Neuronal stem cell (in vitro differentiated cells): ENCODE measurements around the gene VTI1A.

Experiments
- DNase-seq: peaks from one replicate; pipeline ENCODE4 v3.0.0-alpha.2; 2013; ENCODE audit warnings: low spot score
- H2AFZ ChIP-seq: one replicate; pipeline ENCODE4 v1.6.1; 2013; ENCODE audit warnings: mild to moderate bottlenecking, low read length, inconsistent platforms
- H2AK5ac ChIP-seq: 2 replicates; pipeline ENCODE4 v1.6.1; 2013; ENCODE audit warnings: low read depth, mild to moderate bottlenecking, inconsistent platforms, low read length, moderate library complexity, mixed read lengths
- H2BK120ac ChIP-seq: 2 replicates; pipeline ENCODE4 v1.6.1; 2013; ENCODE audit warnings: low read depth, mild to moderate bottlenecking, inconsistent platforms, low read length, moderate library complexity, mixed read lengths
- H2BK12ac ChIP-seq: one replicate; pipeline ENCODE4 v1.6.1; 2013; ENCODE audit warnings: low read length, inconsistent platforms
- H2BK15ac ChIP-seq: 2 replicates; pipeline ENCODE4 v1.6.1; 2013; ENCODE audit warnings: mild to moderate bottlenecking, low read length, inconsistent platforms, mixed read lengths
- H2BK5ac ChIP-seq: one replicate; pipeline ENCODE4 v1.6.1; 2013; ENCODE audit warnings: inconsistent platforms, mild to moderate bottlenecking, low read length, moderate library complexity
- H3K14ac ChIP-seq: one replicate; pipeline ENCODE4 v1.6.1; 2013; ENCODE audit warnings: low read length, inconsistent platforms
- H3K18ac ChIP-seq: 2 replicates; pipeline ENCODE4 v1.6.1; 2013; ENCODE audit warnings: low read length, inconsistent platforms
- H3K23ac ChIP-seq: 2 replicates; pipeline ENCODE4 v1.6.1; 2013; ENCODE audit warnings: low read depth, mild to moderate bottlenecking, mixed read lengths, low read length, inconsistent platforms; ENCODE audit not compliant: poor library complexity
- H3K27ac ChIP-seq: replicated peaks from 3 replicates; pipeline ENCODE4 v1.5.1; 2013; ENCODE audit warnings: low read length, inconsistent platforms
- H3K27me3 ChIP-seq, 3 experiments: 2 replicates each; pipeline ENCODE4 v1.6.1; 2013; ENCODE audit warnings: low read length in 3 of 3, mild to moderate bottlenecking in 2 of 3, inconsistent platforms in 1 of 3, low read depth in 1 of 3, mixed read lengths in 1 of 3, moderate library complexity in 1 of 3; ENCODE audit not compliant: control insufficient read depth in 3 of 3, insufficient read depth in 3 of 3
- H3K36me3 ChIP-seq, 2 donors: replicated peaks in 1 of 2; 2 replicates each; pipeline ENCODE4 v1.6.1; 2013; ENCODE audit warnings: low read length in 2 of 2; ENCODE audit not compliant: control insufficient read depth in 2 of 2, insufficient read depth in 2 of 2
- H3K4ac ChIP-seq: 2 replicates; pipeline ENCODE4 v1.6.1; 2013; ENCODE audit warnings: inconsistent platforms, mild to moderate bottlenecking, low read length, moderate library complexity
- H3K4me1 ChIP-seq, 2 donors: 1 replicate in 1 of 2; 2 replicates in 1 of 2; pipeline ENCODE4 v1.6.1; 2013; ENCODE audit warnings: low read length in 2 of 2, low read depth in 1 of 2; ENCODE audit not compliant: control insufficient read depth in 2 of 2, insufficient read depth in 1 of 2
- H3K4me2 ChIP-seq: one replicate; pipeline ENCODE4 v1.6.1; 2013; ENCODE audit warnings: mild to moderate bottlenecking, low read length, inconsistent platforms; ENCODE audit not compliant: insufficient read depth, poor library complexity, severe bottlenecking
- H3K4me3 ChIP-seq, 2 donors: 2 replicates each; pipeline ENCODE4 v1.5.1; 2013; ENCODE audit warnings: low read length in 2 of 2, mild to moderate bottlenecking in 2 of 2, inconsistent platforms in 1 of 2, moderate library complexity in 1 of 2
- H3K79me1 ChIP-seq: one replicate; pipeline ENCODE4 v1.6.1; 2013; ENCODE audit warnings: low read depth, mild to moderate bottlenecking, inconsistent platforms, low read length, moderate library complexity
- H3K9ac ChIP-seq: one replicate; pipeline ENCODE4 v1.6.1; 2013; ENCODE audit warnings: mild to moderate bottlenecking, low read depth, low read length, inconsistent platforms; ENCODE audit not compliant: poor library complexity
- H3K9me3 ChIP-seq, 2 donors: replicated peaks in 1 of 2; 2 replicates each; pipeline versions ENCODE3 to v1.6.1; 2013; ENCODE audit warnings: low read length in 2 of 2, mild to moderate bottlenecking in 2 of 2, inconsistent platforms in 1 of 2, low read depth in 1 of 2, mixed read lengths in 1 of 2, moderate library complexity in 1 of 2; ENCODE audit not compliant: control insufficient read depth in 2 of 2, insufficient read depth in 1 of 2
- H4K8ac ChIP-seq: one replicate; pipeline ENCODE4 v1.6.1; 2013; ENCODE audit warnings: low read depth, mild to moderate bottlenecking, inconsistent platforms, low read length, moderate library complexity
- H4K91ac ChIP-seq: one replicate; pipeline ENCODE4 v1.6.1; 2013; ENCODE audit warnings: low read length, low read depth, mild to moderate bottlenecking, inconsistent platforms; ENCODE audit not compliant: poor library complexity
- WGBS, 2 donors: extraction: QIAGEN DNeasy Blood & Tissue Kit; methylation state at CpG; one replicate each; pipeline ENCODE4 v1.1.7; 2013; ENCODE audit warnings: missing lambda C conversion rate in 2 of 2, mixed read lengths in 1 of 2; ENCODE audit not compliant: insufficient read length in 2 of 2, insufficient replicate concordance in 1 of 2; ENCODE audit errors: extremely low coverage in 2 of 2; 5-methylcytosine and 5-hydroxymethylcytosine counted together

Gene VTI1A

DNA sequence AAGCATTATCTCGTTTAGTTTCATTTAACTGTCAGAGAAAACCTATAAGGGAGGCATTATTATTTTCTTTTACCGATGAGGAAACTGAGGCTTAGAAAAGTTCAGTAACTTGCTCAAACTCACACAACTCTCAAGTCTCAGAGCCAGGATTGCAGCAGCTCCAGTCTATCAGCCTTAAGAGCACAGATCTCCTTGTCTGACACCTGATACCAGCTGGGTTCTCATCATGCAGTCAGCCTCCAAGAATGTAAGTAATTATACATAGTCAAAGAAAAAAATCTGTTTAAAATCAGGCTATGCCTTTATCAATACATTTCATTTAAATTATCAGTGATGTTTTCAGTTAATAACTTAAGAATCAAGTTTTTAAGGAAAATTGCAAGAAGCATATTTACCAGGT, 266.4 kb downstream of the VTI1A start:
- Histone ChIP-seq H3K4ac (no peak overlapping the region), H3K4me2 (no peak overlapping the region), H2BK12ac (no peak overlapping the region), H3K79me1 (no peaks in the 10 kb centered on the region), H2BK5ac (no peak overlapping the region), H2AK5ac (no peak overlapping the region), H2BK120ac (no peak overlapping the region), H2BK15ac (no peak overlapping the region), H3K36me3 (no peaks in the 10 kb centered on the region), H3K4me3 (no peak overlapping the region), H2AFZ (no peak overlapping the region), H3K9ac (no peak overlapping the region), H4K8ac (no peak overlapping the region), H3K27ac (no peak overlapping the region), H3K4me1 (peaks cover 10 to 17% of the 10 kb centered on the region in 2 donors), H3K18ac (no peak overlapping the region), H3K27me3 (no peaks in the 10 kb centered on the region), H4K91ac (no peak overlapping the region), H3K14ac (no peak overlapping the region), H3K23ac (no peak overlapping the region), H3K9me3 (no peaks in the 10 kb centered on the region)
- WGBS, 2 donors = no CpG with 5 or more reads among the region's 2 CpGs
- DNase-seq = no peak

DNA sequence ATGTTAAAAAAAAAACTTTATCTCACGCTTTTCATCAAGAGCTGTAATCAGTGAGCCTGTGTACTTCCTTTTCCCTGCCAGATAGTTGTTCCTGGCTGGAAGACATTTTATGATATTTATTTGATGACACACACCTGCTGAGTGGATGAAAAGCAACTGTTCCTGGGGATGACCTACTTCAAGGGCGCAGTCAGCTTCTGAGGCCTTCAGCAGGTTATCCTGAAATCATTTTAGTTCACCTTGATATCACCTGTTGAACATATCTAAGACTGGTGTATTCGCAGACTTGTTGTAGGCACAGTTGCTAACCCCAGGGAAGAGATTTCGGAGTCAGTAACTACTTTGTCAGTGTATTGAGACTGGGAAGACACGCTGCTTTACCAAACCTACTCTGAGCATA, 268.6 kb downstream of the VTI1A start:
- no peaks in the 10 kb centered on the region for H3K79me1 ChIP-seq

DNA sequence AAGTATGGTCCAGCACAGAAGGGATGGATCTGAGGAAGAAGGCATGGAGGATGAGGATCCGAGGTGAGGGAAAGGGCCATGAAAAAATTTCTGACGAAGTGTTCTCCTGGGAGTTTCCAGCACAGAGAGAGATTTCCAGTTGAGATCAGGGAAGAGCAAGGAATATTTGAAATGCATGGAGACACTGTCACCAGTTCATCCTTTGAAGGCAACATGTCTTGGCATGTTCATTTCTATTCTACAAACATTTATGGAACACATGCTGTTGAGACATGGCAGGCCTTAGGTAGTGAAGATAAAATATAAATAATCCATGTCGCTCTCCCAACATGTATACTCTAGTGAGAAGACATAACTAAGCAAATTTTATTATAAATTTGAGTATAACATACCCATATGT, 269.1 kb downstream of the VTI1A start:
- no peak overlapping the region for H3K4me2 ChIP-seq
- no peak overlapping the region for H3K4ac ChIP-seq
- H3K79me1 ChIP-seq = no peaks in the 10 kb centered on the region
- H4K8ac ChIP-seq = no peak overlapping the region
- peaks cover 2 to 6% of the 10 kb centered on the region in 2 donors for H3K4me1 ChIP-seq
- H3K18ac ChIP-seq = no peak overlapping the region
- no peak overlapping the region for H3K4me3 ChIP-seq
- no peaks in the 10 kb centered on the region for H3K36me3 ChIP-seq
- no peak overlapping the region for H3K23ac ChIP-seq
- no peak overlapping the region for H2BK12ac ChIP-seq
- no peak overlapping the region for H2BK5ac ChIP-seq
- no peaks in the 10 kb centered on the region for H3K9me3 ChIP-seq
- H2AFZ ChIP-seq = no peak overlapping the region
- H2BK120ac ChIP-seq = no peak overlapping the region
- H3K14ac ChIP-seq = no peak overlapping the region
- no CpG with 5 or more reads among the region's 3 CpGs for WGBS, 2 donors
- H2AK5ac ChIP-seq = no peak overlapping the region
- no peaks in the 10 kb centered on the region for H3K27me3 ChIP-seq
- H3K27ac ChIP-seq = no peak overlapping the region
- no peak overlapping the region for H4K91ac ChIP-seq
- H3K9ac ChIP-seq = no peak overlapping the region
- no peak overlapping the region for H2BK15ac ChIP-seq
- DNase-seq = no peak

More for the DNA sequence above, 268.6 kb downstream of the VTI1A start:
- no peak overlapping the region for H3K27ac ChIP-seq
- H3K9me3 ChIP-seq = no peaks in the 10 kb centered on the region
- WGBS, 2 donors = no CpG with 5 or more reads among the region's 5 CpGs
- H3K23ac ChIP-seq = no peak overlapping the region
- H3K14ac ChIP-seq = no peak overlapping the region
- H2AFZ ChIP-seq = no peak overlapping the region
- no peak overlapping the region for H2BK5ac ChIP-seq
- peaks cover 2 to 6% of the 10 kb centered on the region in 2 donors for H3K4me1 ChIP-seq
- H3K9ac ChIP-seq = no peak overlapping the region
- H3K4me3 ChIP-seq = peak overlapping the region in 1 of 2 donors; percentile 22
- H3K4me2 ChIP-seq = no peak overlapping the region
- no peak overlapping the region for H2BK120ac ChIP-seq
- no peak overlapping the region for H2BK15ac ChIP-seq
- no peak overlapping the region for H4K91ac ChIP-seq
- H4K8ac ChIP-seq = no peak overlapping the region
- no peak overlapping the region for H2AK5ac ChIP-seq
- no peaks in the 10 kb centered on the region for H3K27me3 ChIP-seq
- no peaks in the 10 kb centered on the region for H3K36me3 ChIP-seq
- DNase-seq = no peak
- H3K18ac ChIP-seq = peak overlapping the region; percentile 12
- H2BK12ac ChIP-seq = no peak overlapping the region
- no peak overlapping the region for H3K4ac ChIP-seq

DNA sequence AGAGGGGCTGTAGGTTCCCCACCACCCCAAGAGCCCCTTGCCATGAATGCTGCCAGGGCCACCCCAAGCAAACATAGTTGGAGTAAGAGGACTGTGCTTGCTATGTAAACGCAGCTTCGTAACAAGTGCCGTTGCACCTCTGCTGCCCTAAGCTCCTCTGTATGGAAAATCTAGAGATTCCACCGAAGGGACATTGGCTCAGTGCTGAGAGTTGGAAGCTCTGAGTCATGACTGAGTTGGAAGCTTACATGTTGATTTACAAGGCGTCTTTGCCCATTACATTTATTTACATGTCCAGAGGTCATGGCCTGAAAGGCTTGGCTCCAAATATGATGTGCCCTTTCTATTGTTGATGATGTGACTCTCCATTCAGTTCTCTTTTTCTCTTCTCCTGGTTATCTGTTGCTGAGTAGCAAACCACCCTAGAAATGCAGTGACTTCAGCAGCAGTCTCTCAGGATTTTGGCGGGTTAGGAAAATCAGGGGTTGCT, 270.0 kb downstream of the VTI1A start:
- Histone ChIP-seq H2AK5ac (no peak overlapping the region), H3K27ac (no peak overlapping the region), H2BK15ac (no peak overlapping the region), H3K4me2 (no peak overlapping the region), H3K4ac (no peak overlapping the region), H4K8ac (no peak overlapping the region), H2BK120ac (no peak overlapping the region), H3K23ac (no peak overlapping the region), H4K91ac (no peak overlapping the region), H3K9me3 (no peaks in the 10 kb centered on the region), H2BK12ac (no peak overlapping the region), H3K18ac (no peak overlapping the region), H3K4me1 (peaks cover 0 to 6% of the 10 kb centered on the region in 2 donors), H2AFZ (no peak overlapping the region), H3K36me3 (no peaks in the 10 kb centered on the region), H2BK5ac (no peak overlapping the region), H3K14ac (no peak overlapping the region), H3K9ac (no peak overlapping the region), H3K79me1 (no peaks in the 10 kb centered on the region), H3K27me3 (no peaks in the 10 kb centered on the region), H3K4me3 (no peak overlapping the region)
- DNase-seq = no peak
- no CpG with 5 or more reads among the region's 6 CpGs for whole genome bisulfite sequencing, 2 donors
